Right atrium auricular region (tissue), 2 donors: ENCODE results near the gene KRTAP17-1. TPM values are rescaled to one million over a fixed set of nuclear protein-coding genes. Genes with fewer than 3 reads are reported as not detected.

Experiments
- DNase-seq: peaks from one replicate; pipeline ENCODE4 v3.0.0-alpha.2; 2019; ENCODE audit warnings: low spot score
- H3K27ac ChIP-seq, 2 donors: fragments of 200-600 bp; sonication (generic); 1 replicate in 1 of 2; 2 replicates in 1 of 2; pipeline ENCODE4 v1.5.1; 2016 to 2019
- H3K27me3 ChIP-seq, 2 donors: fragments of 200-600 bp; sonication (generic); one replicate each; pipeline versions ENCODE4 v1.5.1 to v1.6.0; 2017 to 2019
- H3K36me3 ChIP-seq: fragments of 200-600 bp; sonication (generic); one replicate; pipeline ENCODE4 v1.5.1; 2016
- H3K4me1 ChIP-seq, 2 donors: fragments of 200-600 bp; sonication (generic); one replicate each; pipeline versions ENCODE4 v1.5.1 to v1.6.0; 2017 to 2019
- H3K4me3 ChIP-seq, 2 donors: fragments of 200-600 bp; sonication (generic); 1 replicate in 1 of 2; 2 replicates in 1 of 2; pipeline ENCODE4 v1.5.1; 2017 to 2019; ENCODE audit warnings: mild to moderate bottlenecking in 1 of 2, moderate library complexity in 1 of 2
- H3K9me3 ChIP-seq, 2 donors: fragments of 200-600 bp; sonication (generic); one replicate each; pipeline ENCODE4 v1.5.1; 2019
- CTCF ChIP-seq, 2 donors: fragments of 200-600 bp; sonication (generic); IDR thresholded peaks; one replicate each; pipeline ENCODE4 v1.5.1; 2019; ENCODE audit warnings: antibody characterized with exemption in 2 of 2
- total RNA-seq, 2 donors: library from RNA; depleted of rRNA; stranded (reverse); fragments of >200 nt; gene quantifications; one replicate each; pipeline ENCODE4 v1.1.0, GENCODE V29; 2016

The KRTAP17-1 gene, protein sequence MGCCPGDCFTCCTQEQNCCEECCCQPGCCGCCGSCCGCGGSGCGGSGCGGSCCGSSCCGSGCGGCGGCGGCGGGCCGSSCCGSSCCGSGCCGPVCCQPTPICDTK
- total RNA-seq = not detected

DNA sequence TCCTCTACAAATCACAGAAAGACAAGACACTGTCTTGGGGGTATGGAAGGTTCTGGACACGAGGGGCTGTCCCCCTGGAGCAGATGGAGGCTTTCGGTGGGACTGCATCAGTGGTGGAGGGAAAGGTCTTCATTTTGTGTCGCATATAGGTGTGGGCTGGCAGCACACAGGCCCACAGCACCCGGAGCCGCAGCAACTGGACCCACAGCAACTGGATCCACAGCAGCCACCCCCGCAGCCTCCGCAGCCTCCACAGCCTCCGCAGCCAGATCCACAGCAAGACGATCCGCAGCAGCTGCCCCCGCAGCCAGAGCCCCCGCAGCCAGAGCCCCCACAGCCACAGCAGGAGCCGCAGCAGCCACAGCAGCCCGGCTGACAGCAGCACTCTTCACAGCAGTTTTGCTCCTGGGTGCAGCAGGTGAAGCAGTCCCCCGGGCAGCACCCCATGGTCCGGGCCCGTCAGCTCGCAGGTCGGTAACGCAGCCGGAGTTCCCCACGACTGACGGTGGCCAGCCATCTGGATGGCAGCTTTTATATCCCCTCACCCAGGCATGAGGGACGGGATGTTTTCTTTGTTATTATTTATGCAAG is at the start of gene KRTAP17-1:
KRTAP17-1 (minus strand) TSS at position 507 of the 591 bp plus-strand sequence; CDS start at position 447, 60 bp downstream.
- Histone ChIP-seq H3K9me3 (peaks cover 0 to 14% of the 10 kb centered on the region in 2 donors), H3K27ac (no peak within 1 kb of the TSS), H3K4me3 (no peak within 1 kb of the TSS), H3K27me3 (no peaks in the 10 kb centered on the region), H3K36me3 (no peaks in the 10 kb centered on the region), H3K4me1 (no peaks in the 10 kb centered on the region)
- TF ChIP-seq CTCF (IDR thresholded peaks at IDR 0.05) = no peak
- no peak for DNase-seq

GRCh38 chr17:41363881-41364280 is 48.4 kb upstream of the KRTAP17-1 start:
- Histone ChIP-seq H3K4me1 (no peaks in the 10 kb centered on the region), H3K27me3 (no peaks in the 10 kb centered on the region)
- no peak for TF ChIP-seq CTCF (IDR thresholded peaks at IDR 0.05)

DNA sequence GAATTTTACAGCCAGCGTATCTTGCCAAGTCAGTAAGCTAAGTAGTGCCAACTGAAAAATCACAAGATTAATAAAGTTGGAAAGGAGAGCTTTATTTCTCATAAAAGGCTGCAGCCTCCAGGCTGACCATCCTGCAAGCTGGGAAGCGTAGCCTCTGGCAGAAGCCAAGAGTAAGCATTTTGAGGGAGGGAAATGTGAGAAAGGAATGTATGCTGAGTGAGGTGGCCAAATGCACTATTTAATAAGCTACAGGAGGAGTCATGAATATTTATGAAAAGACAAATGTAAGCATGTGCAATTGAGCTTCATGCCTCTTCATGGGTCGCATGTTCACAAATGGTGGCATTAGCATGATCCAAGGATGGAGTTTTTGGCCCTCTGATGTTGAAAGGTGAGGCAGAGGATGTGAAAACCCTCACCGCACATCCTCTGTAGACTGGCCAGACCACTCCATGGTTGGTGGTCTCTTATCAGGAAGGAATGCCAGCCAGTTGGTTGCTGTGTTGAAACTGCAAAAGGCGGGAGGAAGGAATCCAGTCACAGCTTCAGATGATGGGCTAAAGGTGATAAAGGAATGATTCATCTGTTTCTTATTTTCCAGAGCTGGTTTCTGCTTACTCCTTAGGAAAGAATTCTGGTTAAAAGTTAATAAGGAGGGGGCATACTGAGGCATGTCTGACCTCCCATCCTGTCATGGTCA is 44.9 kb upstream of the KRTAP17-1 start:
- Histone ChIP-seq H3K27me3 (no peaks in the 10 kb centered on the region), H3K36me3 (no peaks in the 10 kb centered on the region), H3K9me3 (peaks cover 0 to 11% of the 10 kb centered on the region in 2 donors), H3K4me3 (no peak overlapping the region), H3K4me1 (no peaks in the 10 kb centered on the region), H3K27ac (no peak overlapping the region)
- no peak for DNase-seq
- TF ChIP-seq CTCF (IDR thresholded peaks at IDR 0.05) = no peak

More at GRCh38 chr17:41363881-41364280, 48.4 kb upstream of the KRTAP17-1 start:
- no peaks in the 10 kb centered on the region for H3K36me3 ChIP-seq
- no peak overlapping the region for H3K27ac ChIP-seq
- peaks cover 0 to 3% of the 10 kb centered on the region in 2 donors for H3K9me3 ChIP-seq
- DNase-seq = no peak
- no peak overlapping the region for H3K4me3 ChIP-seq

DNA sequence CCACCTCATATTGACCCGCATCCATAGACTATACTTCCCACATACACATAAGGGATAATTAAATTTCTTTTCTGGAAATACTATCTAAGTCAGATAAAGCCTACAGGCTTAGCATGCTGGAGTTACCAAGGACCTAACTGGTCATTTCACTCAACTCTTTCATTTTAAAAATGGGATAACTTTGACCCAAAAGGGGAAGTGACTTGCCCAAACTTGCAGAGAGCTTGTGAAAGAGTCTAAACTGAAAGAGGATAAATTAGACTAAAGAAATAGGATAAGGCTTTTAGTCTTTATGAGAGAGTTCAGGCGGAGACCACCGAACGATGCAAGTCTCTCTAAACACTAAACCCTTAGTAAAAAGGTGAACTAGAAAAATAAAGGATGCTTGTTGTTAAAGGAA is 39.0 kb upstream of the KRTAP17-1 start:
- no peak for DNase-seq
- no peaks in the 10 kb centered on the region for H3K4me1 ChIP-seq
- H3K4me3 ChIP-seq = no peak overlapping the region
- no peak for TF ChIP-seq CTCF (IDR thresholded peaks at IDR 0.05)
- H3K9me3 ChIP-seq = peaks cover 0 to 8% of the 10 kb centered on the region in 2 donors
- no peaks in the 10 kb centered on the region for H3K27me3 ChIP-seq
- H3K27ac ChIP-seq = no peak overlapping the region
- no peaks in the 10 kb centered on the region for H3K36me3 ChIP-seq

GRCh38 chr17:41352597-41353366 is 37.3 kb upstream of the KRTAP17-1 start:
- DNase-seq = no peak
- Histone ChIP-seq H3K4me3 (no peak overlapping the region), H3K4me1 (no peaks in the 10 kb centered on the region), H3K36me3 (no peaks in the 10 kb centered on the region), H3K27ac (no peak overlapping the region), H3K27me3 (no peaks in the 10 kb centered on the region), H3K9me3 (peaks cover 0 to 8% of the 10 kb centered on the region in 2 donors)
- TF ChIP-seq CTCF (IDR thresholded peaks at IDR 0.05) = no peak
